Fibroblast of lung (primary cell): ENCODE measurements around the gene TULP1. TPM values are rescaled to one million over a fixed set of nuclear protein-coding genes. Genes with fewer than 3 reads are reported as not detected.

ENCODE experiments used
- DNase-seq, 2 donors: peaks; one replicate each; pipeline versions ENCODE4 v3.0.0 to v3.0.0-alpha.2; 2010; ENCODE audit warnings: low read depth in 2 of 2
- H2AFZ ChIP-seq: 2 replicates; pipeline ENCODE4 v1.5.1; 2012; ENCODE audit warnings: low read length, control low read depth, inconsistent platforms
- H3K27ac ChIP-seq: 2 replicates; pipeline ENCODE4 v1.5.1; 2011; ENCODE audit warnings: low read length, control low read depth; ENCODE audit not compliant: insufficient read depth
- H3K27me3 ChIP-seq: 2 replicates; pipeline ENCODE4 v1.5.1; 2011; ENCODE audit warnings: mild to moderate bottlenecking, low read length; ENCODE audit not compliant: control insufficient read depth, insufficient read depth
- H3K36me3 ChIP-seq: 2 replicates; pipeline ENCODE4 v1.5.1; 2011; ENCODE audit warnings: low read length; ENCODE audit not compliant: control insufficient read depth, insufficient read depth
- H3K4me1 ChIP-seq: 2 replicates; pipeline ENCODE4 v1.5.1; 2011; ENCODE audit warnings: low read length; ENCODE audit not compliant: control insufficient read depth, insufficient read depth; ENCODE audit errors: extremely low read depth
- H3K4me2 ChIP-seq: 2 replicates; pipeline ENCODE4 v1.5.1; 2011; ENCODE audit warnings: low read length, control low read depth; ENCODE audit not compliant: insufficient read depth; ENCODE audit errors: extremely low read depth
- H3K4me3 ChIP-seq, 4 experiments: fragments of 200-600 bp in 1 of 4; sonication (generic) in 1 of 4; replicated peaks in 1 of 4; 2 replicates each; pipeline ENCODE4 v1.5.1; 2011 to 2016; ENCODE audit warnings: low read length in 4 of 4, low read depth in 3 of 4, mild to moderate bottlenecking in 3 of 4, control low read depth in 2 of 4, inconsistent platforms in 1 of 4, mixed read lengths in 1 of 4; ENCODE audit not compliant: insufficient read depth in 1 of 4; ENCODE audit errors: control extremely low read depth in 1 of 4
- H3K79me2 ChIP-seq: 2 replicates; pipeline ENCODE4 v1.5.1; 2012; ENCODE audit warnings: mild to moderate bottlenecking, low read length, inconsistent platforms; ENCODE audit not compliant: control insufficient read depth, insufficient read depth
- H3K9ac ChIP-seq: 2 replicates; pipeline ENCODE4 v1.5.1; 2011; ENCODE audit warnings: mild to moderate bottlenecking, low read length, control low read depth; ENCODE audit not compliant: insufficient read depth
- H3K9me3 ChIP-seq: 2 replicates; pipeline ENCODE4 v1.5.1; 2012; ENCODE audit warnings: low read depth, low read length; ENCODE audit not compliant: control insufficient read depth, insufficient read depth
- H4K20me1 ChIP-seq: 2 replicates; pipeline ENCODE4 v1.5.1; 2011; ENCODE audit warnings: low read length; ENCODE audit not compliant: control insufficient read depth, insufficient read depth; ENCODE audit errors: extremely low read depth
- CTCF ChIP-seq, 2 donors: IDR thresholded peaks in 1 of 2; conservative IDR thresholded peaks in 1 of 2; 1 replicate in 1 of 2; 2 replicates in 1 of 2; pipeline ENCODE4 v1.5.1; 2011 to 2012; ENCODE audit warnings: low read length in 2 of 2, control low read depth in 1 of 2, inconsistent platforms in 1 of 2, low read depth in 1 of 2, mild to moderate bottlenecking in 1 of 2
- EZH2 ChIP-seq: IDR thresholded peaks from 2 replicates; pipeline ENCODE4 v1.5.1; 2012; ENCODE audit warnings: low read length, control low read depth, mild to moderate bottlenecking; ENCODE audit errors: missing control alignments
- polyA plus RNA-seq, 2 donors: library from polyadenylated mRNA; depleted of rRNA in 1 of 2; stranded (reverse) in 1 of 2; unstranded in 1 of 2; fragments of >200 nt; gene quantifications; 2 replicates each; pipeline ENCODE4 v1.2.1, GENCODE V29; 2011 to 2012; ENCODE audit warnings: missing spikeins in 1 of 2
- total RNA-seq: library from RNA; depleted of rRNA; stranded (reverse); fragments of >200 nt; gene quantifications from 2 replicates; pipeline ENCODE4 v1.2.1, GENCODE V29; 2014

The TULP1 gene
- total and polyA plus RNA-seq, 2 donors (not counting 1 experiment from before 2014, with no cell fraction given), result not detected

GRCh38 chr6:35496036-35496840 is 16.5 kb downstream of the TULP1 start:
- Histone ChIP-seq H3K9me3 (no peaks in the 10 kb centered on the region), H4K20me1 (no peaks in the 10 kb centered on the region), H3K36me3 (peaks cover 3% of the 10 kb centered on the region), H2AFZ (no peak overlapping the region), H3K4me1 (peaks cover 33% of the 10 kb centered on the region), H3K4me3 (peak overlapping the region; percentile 61 to 78 (median 70)), H3K27me3 (no peaks in the 10 kb centered on the region), H3K27ac (peak overlapping the region; percentile 74), H3K79me2 (peaks cover 48% of the 10 kb centered on the region), H3K4me2 (peak overlapping the region; percentile 96), H3K9ac (peak overlapping the region; percentile 73)
- peak in 1 of 2 donors; percentile 32 for DNase-seq
- no peak for TF ChIP-seq CTCF (conservative IDR thresholded peaks at IDR 0.05 in 1 of 2, IDR thresholded peaks at IDR 0.05 in 1 of 2; ENCODE audit: low read depth in 1 of 2, low read length in 2 of 2)
- TF ChIP-seq EZH2, result no peak

DNA sequence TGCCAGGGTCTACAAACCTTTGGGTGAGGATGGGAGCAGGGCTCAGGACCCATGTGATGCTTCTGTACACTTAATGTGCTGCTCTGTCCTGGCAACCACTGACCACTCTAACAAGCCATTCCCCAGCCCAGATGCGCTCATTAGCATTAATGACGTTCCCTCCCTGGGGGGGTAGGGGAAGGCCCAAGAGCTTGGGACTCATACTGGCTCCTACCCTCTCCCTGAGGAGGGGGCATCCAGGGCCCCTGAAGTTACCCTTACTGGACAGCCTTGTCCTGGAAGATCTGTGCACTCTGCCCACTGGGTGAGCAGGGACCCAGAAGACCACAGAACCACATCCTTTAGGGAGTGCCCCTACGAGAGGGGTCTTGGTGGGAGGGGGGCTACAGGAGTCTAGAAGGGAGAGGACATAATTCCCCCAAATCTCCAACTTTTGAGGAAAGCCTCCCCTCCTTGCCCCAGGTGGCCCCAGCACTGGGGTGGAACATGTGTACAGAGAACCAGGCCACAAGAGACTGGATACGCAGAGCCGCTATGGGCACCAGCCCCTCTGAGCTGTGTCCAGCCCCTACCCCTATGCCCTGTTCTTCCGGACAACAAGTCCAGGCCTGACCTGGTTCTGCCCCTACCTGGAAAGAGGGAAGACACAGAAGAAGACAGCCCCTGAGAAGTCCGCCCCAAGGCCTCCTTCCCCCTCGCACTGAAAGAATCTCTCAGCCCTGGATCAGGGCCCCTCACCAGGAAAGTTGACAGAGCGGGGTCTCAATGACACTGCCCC is 17.2 kb downstream of the TULP1 start:
- Histone ChIP-seq H3K9ac (peak overlapping the region; percentile 73), H3K79me2 (peaks cover 51% of the 10 kb centered on the region), H3K4me1 (peaks cover 38% of the 10 kb centered on the region), H3K36me3 (peaks cover 3% of the 10 kb centered on the region), H3K4me3 (peak overlapping the region; percentile 61 to 78 (median 70)), H3K9me3 (no peaks in the 10 kb centered on the region), H3K27ac (peak overlapping the region; percentile 74), H3K27me3 (no peaks in the 10 kb centered on the region), H2AFZ (no peak overlapping the region), H3K4me2 (peak overlapping the region; percentile 96), H4K20me1 (no peaks in the 10 kb centered on the region)
- TF ChIP-seq CTCF (conservative IDR thresholded peaks at IDR 0.05 in 1 of 2, IDR thresholded peaks at IDR 0.05 in 1 of 2; ENCODE audit: low read depth in 1 of 2, low read length in 2 of 2) (no peak), EZH2 (no peak)
- peak in 1 of 2 donors; percentile 52 for DNase-seq

GRCh38 chr6:35494161-35494563 is 18.5 kb downstream of the TULP1 start:
- Histone ChIP-seq H3K27me3 (no peaks in the 10 kb centered on the region), H3K4me2 (peak overlapping the region; percentile 52), H3K4me3 (peak overlapping the region in 3 of 4 experiments; percentile 4 to 78 (median 19)), H3K4me1 (peaks cover 45% of the 10 kb centered on the region), H2AFZ (no peak overlapping the region), H3K79me2 (peaks cover 59% of the 10 kb centered on the region), H3K9ac (no peak overlapping the region), H3K27ac (peak overlapping the region; percentile 2), H3K36me3 (peaks cover 3% of the 10 kb centered on the region), H4K20me1 (no peaks in the 10 kb centered on the region), H3K9me3 (no peaks in the 10 kb centered on the region)
- DNase-seq, result no peak
- TF ChIP-seq CTCF (conservative IDR thresholded peaks at IDR 0.05 in 1 of 2, IDR thresholded peaks at IDR 0.05 in 1 of 2; ENCODE audit: low read depth in 1 of 2, low read length in 2 of 2) (no peak), EZH2 (no peak)
